Prostate gland (tissue), 2 donors: ENCODE data around the gene CDR2. TPM values are rescaled to one million over a fixed set of nuclear protein-coding genes. Genes with fewer than 3 reads are reported as not detected.

Experiments
- DNase-seq: peaks from one replicate; pipeline ENCODE4 v3.0.0-alpha.2; 2019; ENCODE audit warnings: low spot score
- H3K27ac ChIP-seq, 2 donors: fragments of 200-600 bp; sonication (generic); 2 replicates each; pipeline ENCODE4 v1.5.1; 2017 to 2019
- H3K27me3 ChIP-seq: fragments of 200-600 bp; sonication (generic); replicated peaks from 2 replicates; pipeline ENCODE4 v1.5.1; 2019; ENCODE audit not compliant: insufficient read depth
- H3K36me3 ChIP-seq, 2 donors: fragments of 200-600 bp; sonication (generic); 1 replicate in 1 of 2; 2 replicates in 1 of 2; pipeline versions ENCODE4 v1.5.1 to v1.8.1; 2017 to 2019
- H3K4me1 ChIP-seq: fragments of 200-600 bp; sonication (generic); replicated peaks from 2 replicates; pipeline ENCODE4 v1.5.1; 2019
- H3K4me3 ChIP-seq, 2 donors: fragments of 200-600 bp; sonication (generic); 2 replicates each; pipeline ENCODE4 v1.5.1; 2017 to 2019
- H3K9me3 ChIP-seq: fragments of 200-600 bp; sonication (generic); 2 replicates; pipeline ENCODE4 v1.5.1; 2017
- CTCF ChIP-seq, 4 experiments: fragments of 200-600 bp in 2 of 4; fragments of 450-650 bp in 2 of 4; sonication (generic) in 2 of 4; IDR thresholded peaks; 1 replicate in 3 of 4; 2 replicates in 1 of 4; pipeline ENCODE4 v1.5.1; 2016 to 2019; ENCODE audit warnings: antibody characterized with exemption in 4 of 4, mild to moderate bottlenecking in 2 of 4, moderate library complexity in 2 of 4
- POLR2A ChIP-seq: fragments of 450-650 bp; IDR thresholded peaks from one replicate; pipeline ENCODE4 v1.6.1; 2016; ENCODE audit warnings: antibody characterized with exemption, mild to moderate bottlenecking
- POLR2AphosphoS5 ChIP-seq: sonication (generic); formaldehyde crosslinking; IDR thresholded peaks from one replicate; pipeline ENCODE4 v1.6.1; 2017; ENCODE audit warnings: antibody characterized with exemption
- WGBS: methylation state at CpG from one replicate; pipeline ENCODE4 v1.1.5; 2018; 5-methylcytosine and 5-hydroxymethylcytosine counted together
- intact Hi-C: fragments of 100-400 bp; cut with DNase I; formaldehyde crosslinking; loops from one replicate; pipeline ENCODE4 v1.14.2; 2022
- total RNA-seq, 2 donors: library from RNA; depleted of rRNA; stranded (reverse); fragments of >200 nt; gene quantifications; one replicate each; pipeline ENCODE4 v1.1.0, GENCODE V29; 2016

Gene CDR2
- total RNA-seq, 2 donors from 2014 or later = 24.5 to 31.9 TPM

DNA sequence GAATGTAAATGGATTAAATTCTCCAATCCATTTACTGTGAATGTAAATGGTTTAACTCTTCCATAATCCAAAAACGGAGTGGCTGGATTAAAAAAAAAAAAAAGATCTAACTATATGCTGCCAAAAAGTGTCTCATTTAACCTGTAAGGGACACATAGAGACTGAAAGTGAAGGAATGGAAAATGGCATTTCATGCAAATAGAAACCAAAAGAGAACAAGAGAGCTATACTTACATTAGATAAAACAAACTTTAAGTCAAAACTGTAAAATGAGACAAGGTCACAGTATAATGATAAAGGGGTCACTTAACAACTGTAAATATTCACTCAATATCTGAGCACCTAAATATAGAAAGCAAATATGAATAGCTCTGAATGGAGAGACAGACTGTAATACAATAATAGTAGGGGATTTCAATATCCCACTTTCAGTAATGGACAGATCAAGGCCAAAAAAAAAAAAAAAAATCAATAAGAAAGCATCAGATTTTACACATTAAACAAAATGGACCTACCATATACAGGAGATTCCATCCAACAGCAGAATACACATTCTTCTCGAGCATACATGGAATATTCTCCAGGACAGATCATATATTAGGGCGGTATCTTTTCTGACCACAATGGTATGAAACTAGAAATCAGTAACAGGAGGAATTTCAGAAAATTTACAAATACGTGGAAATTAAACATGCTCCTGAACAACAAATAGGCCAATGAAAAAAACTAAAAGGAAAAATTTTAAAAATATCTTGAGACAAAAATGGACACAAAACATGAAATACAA, 36.4 kb downstream of the CDR2 start:
- Histone ChIP-seq H3K4me3 (no peak overlapping the region), H3K9me3 (no peaks in the 10 kb centered on the region), H3K36me3 (peaks cover 6% of the 10 kb centered on the region in 2 donors), H3K27ac (no peak overlapping the region), H3K27me3 (no peaks in the 10 kb centered on the region), H3K4me1 (no peaks in the 10 kb centered on the region)
- WGBS = 97% methylated on average over 4 of the region's 4 CpGs
- TF ChIP-seq POLR2AphosphoS5 = no peak
- TF ChIP-seq POLR2A = no peak
- no peak for TF ChIP-seq CTCF (IDR thresholded peaks at IDR 0.05)
- no peak for DNase-seq
- intact Hi-C loops = no loop called here

- no peak for DNase-seq
- Histone ChIP-seq H3K27me3 (no peaks in the 10 kb centered on the region), H3K4me3 (no peak overlapping the region), H3K36me3 (peaks cover 6% of the 10 kb centered on the region in 2 donors), H3K9me3 (no peaks in the 10 kb centered on the region), H3K4me1 (no peaks in the 10 kb centered on the region), H3K27ac (no peak overlapping the region)
- TF ChIP-seq CTCF (IDR thresholded peaks at IDR 0.05) (no peak), POLR2AphosphoS5 (no peak), POLR2A (no peak)
- intact Hi-C loops = no loop called here
These were observed 37.4 kb downstream of the CDR2 start for GRCh38 chr16:22337045-22337444.

DNA sequence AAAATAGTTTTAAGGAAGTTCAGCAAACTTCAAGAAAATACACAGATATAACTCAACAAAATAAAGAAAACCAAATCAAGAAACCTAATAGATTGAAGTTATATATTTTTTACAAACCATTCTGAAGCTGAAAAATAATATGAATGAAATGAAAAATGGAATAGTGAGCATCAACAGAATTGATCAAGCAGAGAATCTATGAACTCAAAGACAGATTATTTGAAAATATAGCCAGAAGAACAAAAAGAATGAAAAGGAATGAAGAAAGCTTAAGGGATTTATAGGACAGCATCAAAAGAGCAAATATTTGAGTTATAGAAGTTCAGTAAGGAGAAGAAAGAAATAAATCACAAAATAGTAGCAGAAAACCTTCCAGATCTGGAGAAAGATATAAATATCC, 37.8 kb downstream of the CDR2 start:
- no peaks in the 10 kb centered on the region for H3K4me1 ChIP-seq
- TF ChIP-seq CTCF (IDR thresholded peaks at IDR 0.05) = no peak
- no peak for TF ChIP-seq POLR2AphosphoS5
- TF ChIP-seq POLR2A = no peak
- no peak for DNase-seq
- H3K27me3 ChIP-seq = no peaks in the 10 kb centered on the region
- no peak overlapping the region for H3K4me3 ChIP-seq
- no peak overlapping the region for H3K27ac ChIP-seq
- intact Hi-C loops = no loop called here
- H3K9me3 ChIP-seq = no peaks in the 10 kb centered on the region
- peaks cover 6% of the 10 kb centered on the region in 2 donors for H3K36me3 ChIP-seq

GRCh38 chr16:22335668-22336246, 38.7 kb downstream of the CDR2 start:
- no peaks in the 10 kb centered on the region for H3K27me3 ChIP-seq
- H3K4me3 ChIP-seq = no peak overlapping the region
- intact Hi-C loops = no loop called here
- H3K4me1 ChIP-seq = no peaks in the 10 kb centered on the region
- no peaks in the 10 kb centered on the region for H3K9me3 ChIP-seq
- peaks cover 6% of the 10 kb centered on the region in 2 donors for H3K36me3 ChIP-seq
- 95% methylated on average over 3 of the region's 3 CpGs for WGBS
- TF ChIP-seq POLR2A (no peak), CTCF (IDR thresholded peaks at IDR 0.05) (no peak), POLR2AphosphoS5 (no peak)
- no peak overlapping the region for H3K27ac ChIP-seq
- no peak for DNase-seq

- H3K36me3 ChIP-seq = peaks cover 6% of the 10 kb centered on the region in 2 donors
- WGBS = 73% methylated on average over 6 of the region's 6 CpGs
- DNase-seq = no peak
- no peak overlapping the region for H3K4me3 ChIP-seq
- peaks cover 2% of the 10 kb centered on the region for H3K4me1 ChIP-seq
- no peaks in the 10 kb centered on the region for H3K27me3 ChIP-seq
- no peak overlapping the region for H3K27ac ChIP-seq
- intact Hi-C loops = no loop called here
- H3K9me3 ChIP-seq = no peaks in the 10 kb centered on the region
- no peak for TF ChIP-seq POLR2A
- no peak for TF ChIP-seq POLR2AphosphoS5
- TF ChIP-seq CTCF (IDR thresholded peaks at IDR 0.05) = no peak
These were observed 40.9 kb downstream of the CDR2 start for GRCh38 chr16:22333457-22333994.
